H1 (cell line): Measurements from ENCODE around the gene ARHGEF6. TPM values are rescaled to one million over a fixed set of nuclear protein-coding genes. Genes with fewer than 3 reads are reported as not detected.

Experiments
- CTCF ChIA-PET: fragments of 300-600 bp; sonication (Branson Sonifier 250); formaldehyde crosslinking; loops from one replicate; lab custom pipeline; 2021; ENCODE audit not compliant: partially characterized antibody; lab: Charles Lee
- POLR2A ChIA-PET: fragments of 300-600 bp; sonication (Branson Sonifier 250); formaldehyde crosslinking; loops from one replicate; lab custom pipeline; 2021; ENCODE audit warnings: inconsistent platforms; ENCODE audit not compliant: partially characterized antibody; lab: Charles Lee
- DNase-seq, 2 experiments: peaks; one replicate each; pipeline versions ENCODE4 v3.0.0 to v3.0.0-alpha.2; 2010 to 2022; ENCODE audit warnings: low spot score in 2 of 2, low read depth in 1 of 2, mixed read lengths in 1 of 2
- FAIRE-seq: peaks from 2 replicates; lab custom pipeline; 2011; peaks lifted over from hg19 to GRCh38; lab: Jason Lieb, UNC
- H2AFZ ChIP-seq: 2 replicates; pipeline ENCODE4 v1.8.1; 2012; ENCODE audit warnings: low read length, inconsistent platforms
- H2AK5ac ChIP-seq: 2 replicates; pipeline ENCODE4 v1.6.1; 2013; ENCODE audit warnings: low read depth, low read length
- H2BK120ac ChIP-seq: replicated peaks from 2 replicates; pipeline ENCODE3; 2013; ENCODE audit warnings: low read depth, low read length, inconsistent platforms
- H2BK12ac ChIP-seq: 2 replicates; pipeline ENCODE4 v1.6.1; 2013; ENCODE audit warnings: low read depth, low read length
- H2BK15ac ChIP-seq: 2 replicates; pipeline ENCODE4 v1.6.1; 2013; ENCODE audit warnings: low read length
- H2BK20ac ChIP-seq: 2 replicates; pipeline ENCODE4 v1.6.1; 2013; ENCODE audit warnings: low read length
- H2BK5ac ChIP-seq: 2 replicates; pipeline ENCODE4 v1.6.1; 2013; ENCODE audit warnings: low read depth, low read length
- H3K14ac ChIP-seq: 2 replicates; pipeline ENCODE4 v1.6.1; 2013; ENCODE audit warnings: inconsistent platforms; ENCODE audit not compliant: insufficient read length
- H3K18ac ChIP-seq: 2 replicates; pipeline ENCODE4 v1.6.1; 2013; ENCODE audit warnings: low read length; ENCODE audit errors: extremely low read depth
- H3K23ac ChIP-seq: 2 replicates; pipeline ENCODE4 v1.6.1; 2013; ENCODE audit warnings: inconsistent platforms; ENCODE audit not compliant: insufficient read length
- H3K23me2 ChIP-seq: 2 replicates; pipeline ENCODE4 v1.6.1; 2013; ENCODE audit warnings: low read depth, low read length
- H3K27ac ChIP-seq: 2 replicates; pipeline ENCODE4 v1.6.1; 2011; ENCODE audit warnings: low read depth, low read length, inconsistent platforms
- H3K27me3 ChIP-seq, 4 experiments: replicated peaks in 1 of 4; 1 replicate in 1 of 4; 2 replicates in 3 of 4; pipeline versions ENCODE4 v1.6.1 to v1.8.1; 2011 to 2013; ENCODE audit warnings: low read length in 3 of 4, mild to moderate bottlenecking in 3 of 4, inconsistent platforms in 2 of 4, mixed read lengths in 2 of 4, moderate library complexity in 1 of 4; ENCODE audit not compliant: control insufficient read depth in 3 of 4, insufficient read depth in 3 of 4; ENCODE audit errors: extremely low read depth in 1 of 4
- H3K36me3 ChIP-seq, 4 experiments: 2 replicates each; pipeline versions ENCODE4 v1.6.1 to v1.8.1; 2011 to 2013; ENCODE audit warnings: mild to moderate bottlenecking in 4 of 4, low read length in 3 of 4, moderate library complexity in 2 of 4, control low read depth in 1 of 4, inconsistent platforms in 1 of 4; ENCODE audit not compliant: insufficient read depth in 4 of 4, control insufficient read depth in 2 of 4
- H3K4ac ChIP-seq: replicated peaks from 2 replicates; pipeline ENCODE3; 2013; ENCODE audit warnings: low read length, low read depth, mixed read lengths, inconsistent platforms; ENCODE audit not compliant: insufficient read length
- H3K4me1 ChIP-seq, 4 experiments: replicated peaks in 1 of 4; 1 replicate in 1 of 4; 2 replicates in 3 of 4; pipeline versions ENCODE4 v1.6.1 to v1.8.1; 2011 to 2013; ENCODE audit warnings: low read length in 3 of 4, inconsistent platforms in 2 of 4, mixed read lengths in 1 of 4; ENCODE audit not compliant: insufficient read depth in 4 of 4, control insufficient read depth in 3 of 4
- H3K4me2 ChIP-seq, 2 experiments: 2 replicates each; pipeline versions ENCODE4 v1.6.1 to v1.8.1; 2011 to 2013; ENCODE audit warnings: low read depth in 2 of 2, low read length in 2 of 2, control low read depth in 1 of 2, inconsistent platforms in 1 of 2, mild to moderate bottlenecking in 1 of 2; ENCODE audit not compliant: insufficient read depth in 1 of 2
- H3K4me3 ChIP-seq, 4 experiments: fragments of 200-600, 300-600 bp in 1 of 4; sonication (generic), shearing (Covaris generic), sonication (Bioruptor Twin) in 1 of 4; 2 replicates each; pipeline versions ENCODE4 v1.5.1 to v1.8.1; 2011 to 2016; ENCODE audit warnings: low read length in 4 of 4, low read depth in 3 of 4, control low read depth in 2 of 4, inconsistent platforms in 2 of 4, mild to moderate bottlenecking in 2 of 4, mixed read lengths in 1 of 4, moderate library complexity in 1 of 4; ENCODE audit not compliant: insufficient read depth in 2 of 4; ENCODE audit errors: extremely low read depth in 1 of 4
- H3K56ac ChIP-seq: replicated peaks from 2 replicates; pipeline ENCODE3; 2013; ENCODE audit warnings: low read depth, mild to moderate bottlenecking, mixed read lengths, low read length, inconsistent platforms; ENCODE audit not compliant: insufficient read length
- H3K79me1 ChIP-seq: 2 replicates; pipeline ENCODE4 v1.6.1; 2013; ENCODE audit warnings: low read depth, low read length, control low read depth
- H3K79me2 ChIP-seq, 2 experiments: 2 replicates each; pipeline versions ENCODE4 v1.6.1 to v1.8.1; 2012 to 2013; ENCODE audit warnings: low read length in 2 of 2, mild to moderate bottlenecking in 2 of 2, inconsistent platforms in 1 of 2; ENCODE audit not compliant: insufficient read depth in 2 of 2, control insufficient read depth in 1 of 2
- H3K9ac ChIP-seq, 4 experiments: replicated peaks in 1 of 4; 1 replicate in 1 of 4; 2 replicates in 3 of 4; pipeline versions ENCODE4 v1.6.1 to v1.8.1; 2011 to 2013; ENCODE audit warnings: low read depth in 3 of 4, low read length in 3 of 4, control low read depth in 2 of 4, mild to moderate bottlenecking in 2 of 4, moderate library complexity in 2 of 4, inconsistent platforms in 1 of 4; ENCODE audit errors: extremely low read depth in 1 of 4
- H3K9me3 ChIP-seq, 2 experiments: 2 replicates each; pipeline versions ENCODE4 v1.6.1 to v1.8.1; 2012 to 2013; ENCODE audit warnings: mild to moderate bottlenecking in 2 of 2, moderate library complexity in 2 of 2, control low read depth in 1 of 2, inconsistent platforms in 1 of 2, low read depth in 1 of 2, low read length in 1 of 2, mixed read lengths in 1 of 2; ENCODE audit not compliant: insufficient read depth in 2 of 2
- H4K20me1 ChIP-seq, 2 experiments: replicated peaks in 1 of 2; 2 replicates each; pipeline versions ENCODE3 to v1.8.1; 2011 to 2013; ENCODE audit warnings: inconsistent platforms in 2 of 2, low read length in 2 of 2, mild to moderate bottlenecking in 1 of 2; ENCODE audit not compliant: insufficient read depth in 2 of 2, control insufficient read depth in 1 of 2
- H4K5ac ChIP-seq: 2 replicates; pipeline ENCODE4 v1.6.1; 2013; ENCODE audit warnings: low read length, low read depth, mixed read lengths, inconsistent platforms; ENCODE audit not compliant: insufficient read length
- H4K8ac ChIP-seq: 2 replicates; pipeline ENCODE4 v1.8.0; 2013; ENCODE audit warnings: mild to moderate bottlenecking, moderate library complexity, low read length, inconsistent platforms; ENCODE audit not compliant: insufficient read depth; ENCODE audit errors: extremely low read depth
- H4K91ac ChIP-seq: replicated peaks from 2 replicates; pipeline ENCODE3; 2013; ENCODE audit warnings: low read length, mixed read lengths, inconsistent platforms; ENCODE audit not compliant: insufficient read length
- BRCA1 ChIP-seq: IDR thresholded peaks from 2 replicates; pipeline ENCODE4 v1.6.1; 2012; ENCODE audit warnings: low read depth, low read length, improper control_type of control experiment
- CBX8 ChIP-seq: fragments of 300-800, 300-1000 bp; sonication (generic); IDR thresholded peaks from 2 replicates; pipeline ENCODE4 v1.7.1; 2016; ENCODE audit warnings: low read depth, low read length, borderline replicate concordance
- GTF2F1 ChIP-seq: IDR thresholded peaks from 2 replicates; pipeline ENCODE4 v1.6.1; 2012; ENCODE audit warnings: low read depth, low read length, improper control_type of control experiment, borderline replicate concordance
- KDM1A ChIP-seq: fragments of 200-600, 300-600 bp; sonication (generic); IDR thresholded peaks from 2 replicates; pipeline ENCODE4 v1.7.1; 2016; ENCODE audit warnings: mild to moderate bottlenecking, low read length, borderline replicate concordance
- KDM4A ChIP-seq: IDR thresholded peaks from one replicate; pipeline ENCODE4 v1.7.1; 2012; ENCODE audit warnings: low read depth, mild to moderate bottlenecking, moderate library complexity, low read length, inconsistent platforms; ENCODE audit not compliant: severe bottlenecking
- POLR2A ChIP-seq, 2 experiments: IDR thresholded peaks; 1 replicate in 1 of 2; 2 replicates in 1 of 2; pipeline ENCODE4 v1.6.1; 2011; ENCODE audit warnings: low read depth in 2 of 2, low read length in 2 of 2, mild to moderate bottlenecking in 2 of 2; ENCODE audit errors: control extremely low read depth in 1 of 2
- POU5F1 ChIP-seq: IDR thresholded peaks from 2 replicates; pipeline ENCODE4 v1.6.1; 2011; ENCODE audit warnings: low read depth, mild to moderate bottlenecking, low read length, moderate library complexity
- WGBS, 2 experiments: shearing (Covaris generic) in 1 of 2; methylation state at CpG; one replicate each; pipeline versions ENCODE4 v1.1.6 to v1.1.7; 2013 to 2015; ENCODE audit warnings: low lambda C conversion rate in 2 of 2, mixed read lengths in 2 of 2, inconsistent platforms in 1 of 2, low coverage in 1 of 2, missing lambda C conversion rate in 1 of 2; ENCODE audit not compliant: insufficient replicate concordance in 2 of 2, insufficient coverage in 1 of 2, insufficient read length in 1 of 2; ENCODE audit errors: extremely low coverage in 1 of 2, missing lambda C conversion rate in 1 of 2; 5-methylcytosine and 5-hydroxymethylcytosine counted together
- polyA plus RNA-seq, 7 experiments: library from polyadenylated mRNA; depleted of rRNA in 3 of 7; stranded (reverse) in 5 of 7; unstranded in 2 of 7; fragments of >200 nt in 5 of 7; fragments of 200-250 nt in 2 of 7; gene quantifications; 1 replicate in 5 of 7; 2 replicates in 1 of 7; 4 replicates in 1 of 7; pipeline versions ENCODE4 v1.2.1 to v1.2.3, GENCODE V29; 2011 to 2013; ENCODE audit warnings: missing spikeins in 2 of 7, mixed read lengths in 2 of 7
- total RNA-seq: library from RNA; stranded (reverse); fragmentation: NEBNext Ultra II Directional; extraction: Animal tissue kit (Norgen Biotek cat#: 25700); gene quantifications from 2 replicates; pipeline ENCODE4 v1.2.1, GENCODE V29; 2021

ARHGEF6 gene
- total and polyA plus RNA-seq, 2 of the 8 experiments (the other 6 are each of a cell fraction or from before 2014, with no cell fraction given) = 3.6 to 3.7 TPM

GRCh38 chrX:136692271-136692670 lies 88.5 kb downstream of the ARHGEF6 start:
- H3K9ac ChIP-seq = no peak overlapping the region
- H2AK5ac ChIP-seq = no peak overlapping the region
- ChIA-PET POLR2A (no interaction called here), CTCF (no interaction called here)
- no peak overlapping the region for H3K4me2 ChIP-seq
- no peaks in the 10 kb centered on the region for H3K9me3 ChIP-seq
- no peaks in the 10 kb centered on the region for H3K23me2 ChIP-seq
- H3K79me2 ChIP-seq = no peaks in the 10 kb centered on the region
- no peak overlapping the region for H4K8ac ChIP-seq
- no peak overlapping the region for H2BK5ac ChIP-seq
- no peak overlapping the region for H3K4ac ChIP-seq
- no peak overlapping the region for H2BK15ac ChIP-seq
- no peak for FAIRE-seq
- no peak overlapping the region for H3K14ac ChIP-seq
- no peak overlapping the region for H4K5ac ChIP-seq
- WGBS, 2 experiments = 94% methylated on average over 4 of the region's 4 CpGs; no CpG with 5 or more reads in 1 of the 2 experiments
- no peak overlapping the region for H3K56ac ChIP-seq
- H3K27me3 ChIP-seq = no peaks in the 10 kb centered on the region
- no peak for DNase-seq
- H3K4me1 ChIP-seq = peaks cover 0 to 5% (median 0%) of the 10 kb centered on the region in 4 experiments; a peak in 2 of 7 replicates
- H3K27ac ChIP-seq = no peak overlapping the region
- no peak overlapping the region for H2AFZ ChIP-seq
- no peak overlapping the region for H2BK120ac ChIP-seq
- no peak overlapping the region for H2BK12ac ChIP-seq
- no peaks in the 10 kb centered on the region for H4K20me1 ChIP-seq
- H3K79me1 ChIP-seq = no peaks in the 10 kb centered on the region
- no peak overlapping the region for H3K18ac ChIP-seq
- H3K4me3 ChIP-seq = no peak overlapping the region
- no peak overlapping the region for H3K23ac ChIP-seq
- no peaks in the 10 kb centered on the region for H3K36me3 ChIP-seq
- H4K91ac ChIP-seq = no peak overlapping the region
- H2BK20ac ChIP-seq = no peak overlapping the region
- no peak for TF ChIP-seq POLR2A (IDR thresholded peaks at IDR 0.05; ENCODE audit: control extremely low read depth in 1 of 2, low read depth in 2 of 2, low read length in 2 of 2)
- no peak for TF ChIP-seq POU5F1
- no peak for TF ChIP-seq KDM4A
- TF ChIP-seq CBX8 = no peak
- no peak for TF ChIP-seq KDM1A
- TF ChIP-seq GTF2F1 = no peak
- no peak for TF ChIP-seq BRCA1
